IMR-90 (cell line): ENCODE data around the gene PRRC2B. TPM values are rescaled to one million over a fixed set of nuclear protein-coding genes. Genes with fewer than 3 reads are reported as not detected.
A peak's percentile ranks its signal among the peaks of the same experiment; 100 is the strongest.
"Not testable (repeated sequence)": the region's sequence is repeated elsewhere in the genome, so short reads cannot be mapped to it uniquely, and the experiment has no call there.

Experiments used
- ATAC-seq: fragments of 200-7000 bp; cut with Tn5 transposase; 2 replicates; pipeline ENCODE4 v1.9.1; 2020; ENCODE audit warnings: low read depth, mild to moderate bottlenecking, moderate library complexity
- BruUV-seq: library from RNA; stranded (reverse); fragments of 400-500 nt; replicated peaks from 2 replicates; lab custom pipeline; 2021; lab: Mats Ljungman, UMichigan
- CTCF ChIA-PET: fragments of 300-600 bp; formaldehyde crosslinking; extraction: SDS; loops from one replicate; lab custom pipeline; 2021; ENCODE audit warnings: antibody characterized with exemption; lab: Yijun Ruan, JAX
- POLR2A ChIA-PET: fragments of 300-600 bp; sonication (Branson Sonifier 250); formaldehyde crosslinking; loops from one replicate; lab custom pipeline; 2022; ENCODE audit warnings: antibody characterized with exemption; ENCODE audit not compliant: unreplicated experiment; lab: Charles Lee
- DNase-seq: peaks from one replicate; pipeline ENCODE4 v3.0.0; 2013
- H2AFZ ChIP-seq: replicated peaks from 2 replicates; pipeline ENCODE3; 2013; ENCODE audit warnings: low read length, mild to moderate bottlenecking; ENCODE audit not compliant: poor library complexity
- H2AK5ac ChIP-seq: 2 replicates; pipeline ENCODE4 v1.6.1; 2013; ENCODE audit warnings: low read depth, low read length, inconsistent platforms
- H2AK9ac ChIP-seq: replicated peaks from 2 replicates; pipeline ENCODE3; 2013; ENCODE audit warnings: mild to moderate bottlenecking, low read depth, low read length, moderate library complexity; ENCODE audit not compliant: poor library complexity
- H2BK120ac ChIP-seq: 2 replicates; pipeline ENCODE4 v1.6.1; 2013; ENCODE audit warnings: low read depth, low read length, inconsistent platforms
- H2BK15ac ChIP-seq: 3 replicates; pipeline ENCODE4 v1.6.1; 2013; ENCODE audit warnings: low read depth, low read length, inconsistent platforms
- H2BK20ac ChIP-seq: 2 replicates; pipeline ENCODE4 v1.6.1; 2013; ENCODE audit warnings: low read depth, mild to moderate bottlenecking, inconsistent platforms, low read length, moderate library complexity
- H2BK5ac ChIP-seq: 2 replicates; pipeline ENCODE4 v1.6.1; 2013; ENCODE audit warnings: mild to moderate bottlenecking, low read depth, low read length, inconsistent platforms; ENCODE audit not compliant: poor library complexity, severe bottlenecking
- H3K14ac ChIP-seq: replicated peaks from 2 replicates; pipeline ENCODE4 v1.6.1; 2013; ENCODE audit warnings: low read depth, low read length, inconsistent platforms
- H3K18ac ChIP-seq: 2 replicates; pipeline ENCODE4 v1.6.1; 2013; ENCODE audit warnings: low read depth, low read length, control low read depth
- H3K23ac ChIP-seq: 2 replicates; pipeline ENCODE4 v1.6.1; 2013; ENCODE audit warnings: low read depth, low read length, inconsistent platforms
- H3K27ac ChIP-seq: 2 replicates; pipeline ENCODE4 v1.5.1; 2013; ENCODE audit warnings: mild to moderate bottlenecking, control low read depth, low read length; ENCODE audit not compliant: insufficient read depth
- H3K27me3 ChIP-seq: 2 replicates; pipeline ENCODE4 v1.6.1; 2013; ENCODE audit warnings: low read length; ENCODE audit not compliant: control insufficient read depth, insufficient read depth
- H3K36me3 ChIP-seq: 2 replicates; pipeline ENCODE4 v1.6.1; 2013; ENCODE audit warnings: low read length, mixed read lengths; ENCODE audit not compliant: control insufficient read depth, insufficient read depth
- H3K4ac ChIP-seq: 2 replicates; pipeline ENCODE4 v1.6.1; 2013; ENCODE audit warnings: low read depth, low read length, inconsistent platforms
- H3K4me1 ChIP-seq: 2 replicates; pipeline ENCODE4 v1.6.1; 2013; ENCODE audit warnings: low read length, mixed read lengths; ENCODE audit not compliant: control insufficient read depth, insufficient read depth
- H3K4me2 ChIP-seq: 2 replicates; pipeline ENCODE4 v1.6.1; 2013; ENCODE audit warnings: low read depth, mild to moderate bottlenecking, control low read depth, low read length, moderate library complexity
- H3K4me3 ChIP-seq: 2 replicates; pipeline ENCODE4 v1.5.1; 2013; ENCODE audit warnings: low read depth, mild to moderate bottlenecking, control low read depth, low read length, moderate library complexity; ENCODE audit not compliant: insufficient read depth
- H3K56ac ChIP-seq: 2 replicates; pipeline ENCODE4 v1.6.1; 2013; ENCODE audit warnings: low read length, inconsistent platforms; ENCODE audit not compliant: insufficient read depth; ENCODE audit errors: extremely low read depth
- H3K79me1 ChIP-seq, 2 experiments: 2 replicates each; pipeline ENCODE4 v1.6.1; 2013; ENCODE audit warnings: low read length in 2 of 2, inconsistent platforms in 1 of 2, low read depth in 1 of 2
- H3K9ac ChIP-seq: 2 replicates; pipeline ENCODE4 v1.6.1; 2013; ENCODE audit warnings: low read depth, low read length, control low read depth
- H3K9me1 ChIP-seq: 2 replicates; pipeline ENCODE4 v1.6.1; 2013; ENCODE audit warnings: low read length, inconsistent platforms; ENCODE audit not compliant: insufficient read depth
- H3K9me3 ChIP-seq: 2 replicates; pipeline ENCODE4 v1.6.1; 2013; ENCODE audit warnings: low read length; ENCODE audit not compliant: control insufficient read depth, insufficient read depth
- H4K20me1 ChIP-seq: 2 replicates; pipeline ENCODE4 v1.6.1; 2013; ENCODE audit warnings: low read length, inconsistent platforms; ENCODE audit not compliant: insufficient read depth
- H4K5ac ChIP-seq: 2 replicates; pipeline ENCODE4 v1.6.1; 2013; ENCODE audit warnings: mild to moderate bottlenecking, low read depth, low read length, control low read depth
- H4K8ac ChIP-seq, 2 experiments: 2 replicates each; pipeline ENCODE4 v1.6.1; 2013; ENCODE audit warnings: low read depth in 2 of 2, low read length in 2 of 2, control low read depth in 1 of 2, inconsistent platforms in 1 of 2
- H4K91ac ChIP-seq: 2 replicates; pipeline ENCODE4 v1.6.1; 2013; ENCODE audit warnings: low read depth, low read length, inconsistent platforms; ENCODE audit not compliant: insufficient read depth
- WGBS, 2 experiments: methylation state at CpG; one replicate each; pipeline versions ENCODE4 v1.1.5 to v1.1.7; 2013; ENCODE audit warnings: missing lambda C conversion rate in 2 of 2; ENCODE audit not compliant: insufficient read length in 1 of 2; ENCODE audit errors: extremely low coverage in 2 of 2; 5-methylcytosine and 5-hydroxymethylcytosine counted together
- dilution Hi-C: fragments of 300-500 bp; cut with HindIII; formaldehyde crosslinking; loops from one replicate; pipeline ENCODE4 v1.14.3; 2018; ENCODE audit warnings: low sequenced_read_pairs; ENCODE audit not compliant: unreplicated experiment
- in situ Hi-C: fragments of 300-500 bp; cut with MboI; formaldehyde crosslinking; loops from 3 replicates; pipeline ENCODE4 v1.14.3; 2019; ENCODE audit warnings: low sequenced_read_pairs, inconsistent platforms, mixed read lengths
- intact Hi-C: fragments of 100-400 bp; cut with micrococcal nuclease; formaldehyde crosslinking; loops from 2 replicates; pipeline ENCODE4 v1.10.0; 2022
- polyA plus RNA-seq, 3 experiments: library from polyadenylated mRNA; depleted of rRNA; stranded (reverse); fragments of >200 nt; gene quantifications; 2 replicates each; pipeline ENCODE4 v1.2.3, GENCODE V29; 2012; ENCODE audit warnings: low replicate concordance in 1 of 3
- total RNA-seq: library from RNA; depleted of rRNA; stranded (reverse); fragments of >200 nt; gene quantifications from 2 replicates; pipeline ENCODE4 v1.2.3, GENCODE V29; 2012

PRRC2B gene
- total and polyA plus RNA-seq, 2 of the 4 experiments (the other 2 are of a cell fraction), result 19.4 to 39.1 TPM

- H3K4ac ChIP-seq, H2BK20ac ChIP-seq, H3K18ac ChIP-seq, H2AK9ac ChIP-seq, H4K5ac ChIP-seq, BruUV-seq, H4K91ac ChIP-seq, H3K27me3 ChIP-seq, dilution Hi-C loops, H3K9me3 ChIP-seq, H2BK120ac ChIP-seq, DNase-seq, H3K27ac ChIP-seq, H3K56ac ChIP-seq, H3K36me3 ChIP-seq, H4K8ac ChIP-seq, H2AK5ac ChIP-seq, ATAC-seq, in situ Hi-C loops, H2BK15ac ChIP-seq, H2AFZ ChIP-seq: not testable (repeated sequence)
- no CpG with 5 or more reads among the region's 4 CpGs for WGBS, 2 experiments
- ChIA-PET CTCF (interaction anchor here (1.2 kb wide), 1 partner anchor 46 kb away, joined by 4 read pairs; no protein-coding TSS in a partner anchor), POLR2A (interaction anchor here (0.5 kb wide), 1 partner anchor 813 kb away, joined by 3 read pairs; no protein-coding TSS in a partner anchor)
- peak overlapping the region; percentile 86; the same call in 1 of the 2 replicates for H3K14ac ChIP-seq
- H2BK5ac ChIP-seq, result peak overlapping the region; percentile 17
- H3K79me1 ChIP-seq, result peaks cover 0 to 33% of the 10 kb centered on the region in 2 experiments; a peak in 2 of 4 replicates
- peak overlapping the region; percentile 97 for H3K4me2 ChIP-seq
- H3K9me1 ChIP-seq, result peaks cover 17% of the 10 kb centered on the region
- H3K23ac ChIP-seq, result peak overlapping the region; percentile 36; the same call in 1 of the 2 replicates
- peak overlapping the region; percentile 83 for H3K4me3 ChIP-seq
- peaks cover 20% of the 10 kb centered on the region for H3K4me1 ChIP-seq
- H4K20me1 ChIP-seq, result peaks cover 62% of the 10 kb centered on the region
- H3K9ac ChIP-seq, result peak overlapping the region; percentile 87
- intact Hi-C loops, result loop anchor here (2.0 to 5.0 kb wide), 2 partner anchors 27 to 81 kb away; no protein-coding TSS in a partner anchor
These were observed 2.2 kb downstream of the PRRC2B start for GRCh38 chr9:131396099-131396479.
